SK-N-MC (cell line): ENCODE data around the gene ESPNL.

Experiments used
- EZH2 ChIP-seq: fragments of 200-600 bp; sonication (generic); IDR thresholded peaks from one replicate; pipeline ENCODE4 v1.6.1; 2017; ENCODE audit warnings: antibody characterized with exemption
- FOXP2 ChIP-seq: optimal IDR thresholded peaks from 2 replicates; pipeline ENCODE3; 2011; ENCODE audit warnings: mild to moderate bottlenecking, moderate library complexity; ENCODE audit not compliant: insufficient read depth; ENCODE audit errors: extremely low read length, control extremely low read depth
- POLR2AphosphoS5 ChIP-seq: IDR thresholded peaks from 2 replicates; pipeline ENCODE4 v1.6.1; 2012; ENCODE audit warnings: mild to moderate bottlenecking, low read depth, low read length, borderline replicate concordance

DNA sequence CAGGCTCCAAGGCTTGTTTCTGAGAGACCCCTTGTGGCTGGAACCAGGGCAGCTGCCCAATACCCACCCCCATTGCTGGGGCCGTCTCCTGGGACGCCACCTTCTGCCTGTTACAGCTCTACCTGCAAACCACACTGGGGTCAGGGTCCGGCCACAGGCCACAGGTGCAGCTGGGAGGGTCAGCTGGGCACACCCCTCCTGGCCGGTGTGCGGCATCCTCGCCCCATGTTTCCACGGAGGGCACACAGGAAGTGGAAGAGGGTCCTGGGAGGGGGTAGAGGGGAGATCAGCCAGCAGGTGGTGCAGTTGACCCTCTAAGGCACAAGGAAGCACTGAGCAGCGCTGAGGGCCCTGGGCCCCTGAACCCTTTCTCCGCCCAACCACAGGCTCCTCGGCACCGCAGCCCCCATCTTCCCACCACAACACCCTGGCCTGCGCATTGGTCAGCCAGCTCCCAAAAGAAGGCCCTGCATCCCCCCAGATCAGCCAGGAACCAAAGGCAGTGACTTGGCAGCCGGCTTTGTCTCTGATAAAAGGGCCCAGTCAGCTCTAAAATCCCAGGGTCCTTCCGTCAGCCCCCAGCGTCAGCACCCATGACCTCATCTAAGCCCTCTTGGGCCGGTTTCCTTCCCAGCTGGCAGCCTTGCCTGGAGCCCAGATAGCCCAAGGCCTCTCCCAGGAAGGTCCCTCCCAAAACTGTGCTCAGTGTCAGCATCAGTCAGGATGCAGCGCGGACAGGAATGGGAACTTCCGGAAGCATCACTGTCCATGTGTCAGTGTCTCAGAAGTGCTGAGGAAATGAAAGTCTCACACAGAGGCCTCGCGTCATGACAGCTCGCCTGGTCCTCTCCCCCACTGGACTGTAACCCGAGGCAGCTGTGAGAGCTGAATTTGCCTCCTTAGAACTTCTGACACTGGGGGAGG lies 60.3 kb downstream of the ESPNL start:
- no peak for TF ChIP-seq EZH2
- TF ChIP-seq POLR2AphosphoS5: no peak
- TF ChIP-seq FOXP2: no peak
